K562 (cell line): ENCODE results near the gene SLFN14. TPM values are rescaled to one million over a fixed set of nuclear protein-coding genes. Genes with fewer than 3 reads are reported as not detected.
A peak's percentile ranks its signal among the peaks of the same experiment; 100 is the strongest.

Source experiments
- ARID3B ChIP-seq: fragments of 250-450 bp; sonication (Bioruptor Pico); IDR thresholded peaks from 2 replicates; pipeline ENCODE4 v1.4.0; 2020; ENCODE audit warnings: borderline replicate concordance
- CBX2 ChIP-seq: fragments of 200-600 bp; sonication (generic); IDR thresholded peaks from one replicate; pipeline ENCODE4 v1.6.1; 2012; ENCODE audit warnings: mild to moderate bottlenecking, low read length, inconsistent platforms; ENCODE audit not compliant: insufficient read depth, poor library complexity, severe bottlenecking
- CREB5 ChIP-seq: fragments of 250-450 bp; sonication (Bioruptor Pico); IDR thresholded peaks from 2 replicates; pipeline ENCODE4 v1.5.0; 2020; ENCODE audit warnings: mild to moderate bottlenecking
- KAT8 ChIP-seq: fragments of 450-650 bp; IDR thresholded peaks from 2 replicates; pipeline ENCODE4 v1.6.1; 2016; ENCODE audit warnings: low read depth, mild to moderate bottlenecking
- MCM3 ChIP-seq: fragments of 450-650 bp; IDR thresholded peaks from 2 replicates; pipeline ENCODE4 v1.6.1; 2016
- MEF2D ChIP-seq: conservative IDR thresholded peaks from 2 replicates; pipeline ENCODE4 v1.6.1; 2016; ENCODE audit warnings: low read depth, missing genetic modification characterization, missing compliant biosample characterization
- POLR2AphosphoS2 ChIP-seq: IDR thresholded peaks from 2 replicates; pipeline ENCODE4 v1.6.1; 2012; ENCODE audit warnings: low read length, improper control_type of control experiment
- PRPF4 ChIP-seq: fragments of 200-400 bp; formaldehyde crosslinking; IDR thresholded peaks from one replicate; pipeline ENCODE4 v1.6.1; 2017; ENCODE audit warnings: low read length, low read depth, mild to moderate bottlenecking; ENCODE audit not compliant: insufficient read depth, poor library complexity, severe bottlenecking
- RBM22 ChIP-seq: fragments of 200-400 bp; formaldehyde crosslinking; IDR thresholded peaks from 2 replicates; pipeline ENCODE4 v1.6.1; 2018; ENCODE audit warnings: low read length, low read depth; ENCODE audit not compliant: poor library complexity, severe bottlenecking
- SRSF9 ChIP-seq: fragments of 200-400 bp; formaldehyde crosslinking; IDR thresholded peaks from 2 replicates; pipeline ENCODE4 v1.6.1; 2017; ENCODE audit warnings: low read depth, low read length, borderline replicate concordance
- STAT5A ChIP-seq: IDR thresholded peaks from 2 replicates; pipeline ENCODE4 v1.6.1; 2012; ENCODE audit warnings: low read length, inconsistent platforms, borderline replicate concordance
- TOE1 ChIP-seq, 2 experiments: fragments of 450-650 bp in 1 of 2; sonication (generic) in 1 of 2; formaldehyde crosslinking in 1 of 2; IDR thresholded peaks; 2 replicates each; pipeline versions ENCODE4 v1.7.1 to v1.8.0; 2016 to 2022; ENCODE audit warnings: borderline replicate concordance in 2 of 2, mild to moderate bottlenecking in 2 of 2, antibody characterized with exemption in 1 of 2, inconsistent platforms in 1 of 2, low read depth in 1 of 2, missing genetic modification reagents in 1 of 2, moderate library complexity in 1 of 2
- U2AF1 ChIP-seq: fragments of 200-400 bp; formaldehyde crosslinking; optimal IDR thresholded peaks from 2 replicates; pipeline ENCODE3; 2017; ENCODE audit warnings: mild to moderate bottlenecking, low read depth, low read length, moderate library complexity
- XRCC5 ChIP-seq: fragments of 200-400 bp; formaldehyde crosslinking; IDR thresholded peaks from 2 replicates; pipeline ENCODE4 v1.6.1; 2017; ENCODE audit warnings: low read depth, mild to moderate bottlenecking, low read length
- ZC3H4 ChIP-seq: sonication (generic); formaldehyde crosslinking; IDR thresholded peaks from 2 replicates; pipeline ENCODE4 v1.9.0; 2021; ENCODE audit warnings: missing genetic modification reagents, borderline replicate concordance
- polyA plus RNA-seq, 8 experiments: library from polyadenylated mRNA; depleted of rRNA in 4 of 8; stranded (reverse) in 5 of 8; unstranded in 3 of 8; fragments of >200 nt; fragmentation: Nextera tagmentation in 2 of 8; fragmentation: Illumina TruSeq in 1 of 8; extraction: Ambion mirVana in 2 of 8; extraction: Trizol in 1 of 8; gene quantifications; 2 replicates each; pipeline versions ENCODE4 v1.2.1 to v1.2.3, GENCODE V29; 2011 to 2014; ENCODE audit warnings: inconsistent platforms in 1 of 8, missing spikeins in 1 of 8
- total RNA-seq, 7 experiments: library from RNA; depleted of rRNA in 6 of 7; stranded (reverse); fragments of >200 nt in 6 of 7; fragmentation: Illumina TruSeq in 2 of 7; extraction: Trizol in 2 of 7; gene quantifications; 2 replicates each; pipeline versions ENCODE4 v1.2.1 to v1.2.3, GENCODE V29; 2011 to 2021; ENCODE audit warnings: low replicate concordance in 1 of 7
- TF ChIP-seq, protein P1 (sequence below): sonication (generic); formaldehyde crosslinking; IDR thresholded peaks from 2 replicates; pipeline ENCODE4 v1.8.1; 2023; ENCODE audit warnings: mild to moderate bottlenecking, missing genetic modification reagents
- TF ChIP-seq, protein P2 (sequence below): fragments of 150-350 bp; IDR thresholded peaks from 2 replicates; pipeline ENCODE4 v1.6.1; 2014; ENCODE audit warnings: low read depth, mild to moderate bottlenecking, low read length, borderline replicate concordance

SLFN14 gene
- total and polyA plus RNA-seq, 9 of the 15 experiments (the other 6 are each of a cell fraction or from before 2014, with no cell fraction given), result 1.3 to 4.3 (median 3.1) TPM

- TF ChIP-seq RBM22 (no peak), PRPF4 (no peak), TOE1 (IDR thresholded peaks at IDR 0.05; ENCODE audit: borderline replicate concordance) (peak; percentile 82), TOE1 (CRISPR knock-in tag; IDR thresholded peaks at IDR 0.05; ENCODE audit: borderline replicate concordance, low read depth) (no peak), U2AF1 (no peak), STAT5A (no peak), XRCC5 (peak; percentile 66; the same call in 1 of the 2 replicates), MEF2D (tag) (peak; percentile 60; the same call in 1 of the 2 replicates), ZC3H4 (CRISPR knock-in tag) (no peak), MCM3 (no peak), POLR2AphosphoS2 (no peak), KAT8 (no peak), CREB5 (CRISPR knock-in tag) (no peak), CBX2 (no peak), SRSF9 (no peak), ARID3B (CRISPR knock-in tag) (no peak)
- TF ChIP-seq, protein P1, sequence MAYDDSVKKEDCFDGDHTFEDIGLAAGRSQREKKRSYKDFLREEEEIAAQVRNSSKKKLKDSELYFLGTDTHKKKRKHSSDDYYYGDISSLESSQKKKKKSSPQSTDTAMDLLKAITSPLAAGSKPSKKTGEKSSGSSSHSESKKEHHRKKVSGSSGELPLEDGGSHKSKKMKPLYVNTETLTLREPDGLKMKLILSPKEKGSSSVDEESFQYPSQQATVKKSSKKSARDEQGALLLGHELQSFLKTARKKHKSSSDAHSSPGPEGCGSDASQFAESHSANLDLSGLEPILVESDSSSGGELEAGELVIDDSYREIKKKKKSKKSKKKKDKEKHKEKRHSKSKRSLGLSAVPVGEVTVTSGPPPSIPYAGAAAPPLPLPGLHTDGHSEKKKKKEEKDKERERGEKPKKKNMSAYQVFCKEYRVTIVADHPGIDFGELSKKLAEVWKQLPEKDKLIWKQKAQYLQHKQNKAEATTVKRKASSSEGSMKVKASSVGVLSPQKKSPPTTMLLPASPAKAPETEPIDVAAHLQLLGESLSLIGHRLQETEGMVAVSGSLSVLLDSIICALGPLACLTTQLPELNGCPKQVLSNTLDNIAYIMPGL (CRISPR knock-in tag), result 0 out of 2 replicates have a peak, but pooled peaks have one; percentile 55
- TF ChIP-seq, protein P2, sequence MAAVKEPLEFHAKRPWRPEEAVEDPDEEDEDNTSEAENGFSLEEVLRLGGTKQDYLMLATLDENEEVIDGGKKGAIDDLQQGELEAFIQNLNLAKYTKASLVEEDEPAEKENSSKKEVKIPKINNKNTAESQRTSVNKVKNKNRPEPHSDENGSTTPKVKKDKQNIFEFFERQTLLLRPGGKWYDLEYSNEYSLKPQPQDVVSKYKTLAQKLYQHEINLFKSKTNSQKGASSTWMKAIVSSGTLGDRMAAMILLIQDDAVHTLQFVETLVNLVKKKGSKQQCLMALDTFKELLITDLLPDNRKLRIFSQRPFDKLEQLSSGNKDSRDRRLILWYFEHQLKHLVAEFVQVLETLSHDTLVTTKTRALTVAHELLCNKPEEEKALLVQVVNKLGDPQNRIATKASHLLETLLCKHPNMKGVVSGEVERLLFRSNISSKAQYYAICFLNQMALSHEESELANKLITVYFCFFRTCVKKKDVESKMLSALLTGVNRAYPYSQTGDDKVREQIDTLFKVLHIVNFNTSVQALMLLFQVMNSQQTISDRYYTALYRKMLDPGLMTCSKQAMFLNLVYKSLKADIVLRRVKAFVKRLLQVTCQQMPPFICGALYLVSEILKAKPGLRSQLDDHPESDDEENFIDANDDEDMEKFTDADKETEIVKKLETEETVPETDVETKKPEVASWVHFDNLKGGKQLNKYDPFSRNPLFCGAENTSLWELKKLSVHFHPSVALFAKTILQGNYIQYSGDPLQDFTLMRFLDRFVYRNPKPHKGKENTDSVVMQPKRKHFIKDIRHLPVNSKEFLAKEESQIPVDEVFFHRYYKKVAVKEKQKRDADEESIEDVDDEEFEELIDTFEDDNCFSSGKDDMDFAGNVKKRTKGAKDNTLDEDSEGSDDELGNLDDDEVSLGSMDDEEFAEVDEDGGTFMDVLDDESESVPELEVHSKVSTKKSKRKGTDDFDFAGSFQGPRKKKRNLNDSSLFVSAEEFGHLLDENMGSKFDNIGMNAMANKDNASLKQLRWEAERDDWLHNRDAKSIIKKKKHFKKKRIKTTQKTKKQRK, result no peak
Measured at GRCh38 chr17:35587074-35587961, 26.7 kb upstream of the SLFN14 start, which contains the start of gene AP2B1 (continued).
